GM19397 (cell line): ENCODE data around the gene MACROH2A1.

Source experiments
- ATAC-seq: cut with Tn5 transposase; IDR thresholded peaks from one replicate; pipeline ENCODE4 v1.9.1; 2021; ENCODE audit warnings: mild to moderate bottlenecking, moderate library complexity; ENCODE audit not compliant: unreplicated experiment

Gene MACROH2A1

GRCh38 chr5:135436951-135437418, 38.0 kb upstream of the MACROH2A1 start:
- no peak for ATAC-seq

- no peak for ATAC-seq
These were observed 36.7 kb upstream of the MACROH2A1 start for GRCh38 chr5:135435467-135436330.

DNA sequence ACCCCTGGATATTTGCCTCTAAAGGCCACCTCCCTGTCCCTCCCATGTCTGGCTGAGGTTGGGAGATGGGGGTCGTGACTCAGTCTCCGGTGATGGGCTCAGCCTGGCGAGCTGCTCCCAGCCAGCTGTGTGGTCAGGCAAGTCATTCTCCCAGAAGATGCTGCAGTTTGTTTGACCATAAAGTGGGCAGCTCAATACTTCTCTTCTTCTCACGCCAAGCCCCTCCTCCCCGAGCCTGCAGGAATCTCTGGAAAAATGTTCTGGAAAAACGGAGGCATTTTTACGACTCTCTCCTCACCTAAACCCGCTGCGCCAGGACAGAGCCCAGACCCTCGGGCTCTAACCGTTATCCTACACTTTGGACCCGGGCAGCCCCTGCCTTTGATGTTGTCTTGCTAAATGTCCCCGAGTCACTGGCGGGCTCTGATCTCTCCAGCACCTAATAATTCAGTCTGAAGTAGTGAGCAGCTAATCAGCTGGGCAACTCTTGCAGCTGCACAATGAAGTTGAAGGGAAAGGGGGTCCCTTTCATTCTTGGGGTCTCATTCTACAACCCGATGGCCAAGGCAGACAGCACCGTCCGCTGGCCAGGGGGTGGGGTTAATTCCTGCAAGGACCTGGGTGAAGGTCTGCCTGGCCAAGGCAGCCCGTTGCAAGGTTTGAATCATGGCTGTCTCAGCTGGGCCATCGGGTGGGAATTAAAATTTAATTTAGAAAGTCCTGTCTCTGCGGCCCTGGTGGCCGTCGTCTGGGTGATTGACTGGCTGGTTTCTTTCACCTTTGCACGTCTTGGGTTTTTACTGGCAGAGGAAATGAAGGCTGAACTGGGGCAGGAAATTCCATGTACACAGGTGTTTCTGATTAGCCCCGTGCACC, 35.8 kb upstream of the MACROH2A1 start:
- no peak for ATAC-seq

DNA sequence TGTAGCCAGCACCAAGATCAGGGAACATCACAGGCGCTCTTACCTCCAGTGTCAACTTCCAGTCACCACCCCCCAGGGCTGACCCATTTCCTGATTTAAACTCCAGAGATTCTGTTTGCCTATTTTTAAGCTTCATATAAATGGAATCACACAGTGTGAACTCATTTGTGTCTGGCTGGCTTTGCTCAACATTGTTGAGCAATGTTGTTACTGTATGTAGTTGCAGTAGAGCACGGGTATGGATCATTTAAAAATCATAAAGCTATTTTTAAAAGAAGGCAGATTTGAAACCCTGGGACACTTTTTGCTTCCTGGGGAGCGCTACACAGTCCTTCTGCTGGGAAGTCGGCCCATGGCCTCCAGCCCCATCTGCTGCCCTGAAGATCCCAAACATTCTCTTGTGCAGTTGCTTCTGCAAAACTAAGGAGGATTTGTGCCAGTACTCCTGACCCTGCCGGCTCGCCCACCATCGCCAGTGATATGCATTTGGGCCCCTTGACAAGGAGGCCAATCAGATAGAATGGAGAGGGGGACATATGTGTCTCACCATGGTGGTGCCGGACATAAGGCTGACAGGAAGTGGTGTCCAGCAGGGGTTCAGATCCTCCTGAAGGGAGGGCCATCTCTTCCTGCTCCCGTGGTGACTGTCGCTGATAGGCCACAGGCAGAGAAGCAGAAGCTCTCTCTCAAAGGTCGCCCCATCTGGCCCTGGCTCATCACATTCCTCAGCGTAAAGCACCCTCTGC, 34.8 kb upstream of the MACROH2A1 start:
- ATAC-seq: no peak

GRCh38 chr5:135432113-135432512, 33.1 kb upstream of the MACROH2A1 start:
- no peak for ATAC-seq

- no peak for ATAC-seq
These were observed 31.1 kb upstream of the MACROH2A1 start for GRCh38 chr5:135430135-135430437.

- ATAC-seq: no peak
These were observed 30.5 kb upstream of the MACROH2A1 start for GRCh38 chr5:135429301-135430134.

DNA sequence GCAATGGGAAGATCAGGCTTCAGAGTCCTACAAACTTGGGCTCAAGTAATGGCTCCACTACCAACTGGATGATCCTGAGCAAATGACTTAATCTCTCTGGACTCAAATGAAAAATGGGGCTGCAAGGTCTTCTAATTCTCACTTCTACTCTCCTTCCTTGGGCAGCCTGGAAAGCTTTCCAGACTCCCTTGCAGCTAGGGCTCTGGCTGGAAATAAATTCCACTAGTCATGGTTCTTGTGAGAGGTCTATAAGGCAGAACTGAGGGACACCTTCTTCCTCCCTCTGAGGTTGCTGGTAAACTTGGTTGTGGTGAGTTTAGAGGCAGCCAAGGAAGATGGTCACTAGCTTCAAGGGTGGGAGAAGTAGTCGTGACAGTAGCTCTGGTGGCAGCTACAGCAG, 29.6 kb upstream of the MACROH2A1 start:
- ATAC-seq: no peak

DNA sequence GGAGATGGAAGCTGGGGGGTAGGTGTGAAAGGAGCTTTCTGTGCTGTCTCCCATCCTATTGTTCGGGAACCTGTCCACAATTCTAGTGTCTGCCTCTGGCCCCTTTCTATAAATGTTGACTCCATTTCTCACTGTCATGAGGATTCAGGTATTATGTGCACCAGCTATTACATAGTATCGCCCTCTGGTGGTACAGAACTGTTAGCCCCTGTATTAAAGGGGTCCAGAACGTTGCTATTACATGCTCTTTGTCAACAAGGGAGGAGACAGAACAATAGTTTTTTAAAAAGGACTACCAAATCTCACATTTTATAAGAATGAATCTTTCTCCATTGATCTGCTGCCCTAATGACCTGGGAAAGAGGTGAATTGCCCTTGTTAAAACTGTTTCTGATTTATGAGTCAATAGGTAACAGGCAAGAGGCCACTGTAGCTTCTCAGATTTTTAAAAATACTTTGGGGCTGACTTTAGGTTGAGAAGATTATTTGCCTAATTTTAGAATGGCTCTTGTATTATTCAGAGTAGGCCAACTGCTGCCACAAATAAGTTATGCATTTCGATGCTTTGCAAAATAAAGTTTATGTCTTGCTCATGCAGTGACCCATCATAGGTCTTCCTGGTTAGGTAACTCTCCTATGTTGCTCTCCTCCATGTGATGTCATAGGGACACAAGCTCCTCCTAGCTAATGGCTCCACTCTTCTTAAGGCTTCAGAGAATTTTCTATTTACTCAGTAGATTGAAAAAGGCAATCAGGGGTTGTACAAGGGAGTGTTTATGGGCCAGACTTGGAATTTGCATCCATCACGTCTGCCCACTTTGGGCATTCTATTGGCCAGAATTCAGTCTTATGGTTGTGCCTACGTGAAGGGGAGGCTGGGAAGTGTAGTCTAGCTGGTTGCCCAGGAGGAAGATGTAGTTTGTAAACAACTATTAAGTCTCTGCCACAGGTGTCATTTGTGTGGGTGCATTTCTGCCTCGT, 27.4 kb upstream of the MACROH2A1 start:
- peak; percentile 69 for ATAC-seq

- ATAC-seq: no peak
These were observed 26.6 kb upstream of the MACROH2A1 start for GRCh38 chr5:135425641-135426040.

- no peak for ATAC-seq
These were observed 24.8 kb upstream of the MACROH2A1 start for GRCh38 chr5:135423846-135424168.

DNA sequence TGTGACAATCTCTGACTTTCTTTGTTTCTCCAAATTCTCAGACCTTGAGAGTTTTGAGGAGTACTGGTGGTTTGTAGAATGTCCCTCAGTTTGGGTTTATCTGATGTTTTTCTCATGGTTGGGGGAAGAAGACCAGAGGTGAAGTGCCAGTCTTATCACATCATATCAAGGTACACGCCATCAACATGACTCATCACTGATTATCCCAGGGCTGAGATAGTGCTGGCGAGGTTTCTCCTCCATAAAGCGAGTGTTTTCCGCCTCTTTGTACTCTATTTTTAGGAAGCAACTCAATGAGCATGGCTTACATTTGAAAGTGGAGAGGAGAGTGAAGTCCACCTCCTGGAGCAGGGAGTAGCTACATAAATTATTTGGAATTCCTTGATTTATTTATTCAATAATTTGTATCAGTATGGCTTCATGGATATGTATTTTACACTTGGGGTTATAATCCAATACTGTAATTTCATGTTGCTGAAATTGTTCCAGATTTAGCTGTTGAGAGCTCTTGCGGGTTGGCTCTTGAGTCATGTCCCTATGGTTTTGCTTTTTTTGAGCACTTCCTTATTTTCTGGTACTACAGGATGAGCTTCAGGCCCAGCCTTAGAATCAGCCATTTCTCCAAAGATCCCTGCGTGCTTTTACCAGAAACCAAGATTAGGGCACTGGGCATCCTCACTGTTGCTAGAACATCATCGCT, 24.3 kb upstream of the MACROH2A1 start:
- ATAC-seq: no peak

DNA sequence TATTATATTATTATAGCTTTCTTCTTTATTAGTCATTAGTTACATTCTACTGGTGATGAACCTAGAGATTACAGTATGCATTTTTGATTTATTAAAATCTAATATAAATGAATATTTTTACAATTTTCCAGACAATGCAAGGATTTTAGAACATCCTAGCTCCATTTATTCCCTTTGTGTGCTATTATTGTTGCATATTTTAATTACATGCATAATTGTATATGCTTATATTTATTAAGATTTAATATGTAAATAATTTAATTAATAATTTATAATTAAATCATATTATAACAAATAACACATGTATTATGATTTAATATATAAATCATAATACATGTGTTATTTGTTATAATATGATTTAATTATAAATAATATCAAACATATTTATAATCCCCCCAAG, 23.4 kb upstream of the MACROH2A1 start:
- ATAC-seq: no peak

DNA sequence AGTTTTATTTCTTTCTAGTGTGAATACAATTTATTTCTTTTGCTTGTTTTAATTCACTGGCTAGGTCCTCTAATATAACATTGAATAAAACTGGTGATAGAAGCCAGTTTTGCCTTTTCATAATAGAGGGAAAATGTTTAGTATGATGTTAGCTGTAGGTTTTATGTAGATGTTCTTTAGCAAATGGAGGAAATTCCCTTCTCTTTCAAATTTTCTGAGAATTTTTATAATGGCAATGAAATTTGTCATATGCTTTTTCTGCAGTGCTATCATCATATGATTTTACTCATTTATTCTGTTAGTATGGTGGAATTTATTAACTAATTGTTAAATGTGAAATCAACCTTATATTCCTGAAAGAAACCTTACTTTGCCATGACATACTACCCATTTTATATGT, 18.1 kb upstream of the MACROH2A1 start:
- no peak for ATAC-seq

- no peak for ATAC-seq
These were observed 6.1 kb upstream of the MACROH2A1 start for GRCh38 chr5:135405082-135405481.

- no peak for ATAC-seq
These were observed 3.0 kb upstream of the MACROH2A1 start for GRCh38 chr5:135402031-135402430.

DNA sequence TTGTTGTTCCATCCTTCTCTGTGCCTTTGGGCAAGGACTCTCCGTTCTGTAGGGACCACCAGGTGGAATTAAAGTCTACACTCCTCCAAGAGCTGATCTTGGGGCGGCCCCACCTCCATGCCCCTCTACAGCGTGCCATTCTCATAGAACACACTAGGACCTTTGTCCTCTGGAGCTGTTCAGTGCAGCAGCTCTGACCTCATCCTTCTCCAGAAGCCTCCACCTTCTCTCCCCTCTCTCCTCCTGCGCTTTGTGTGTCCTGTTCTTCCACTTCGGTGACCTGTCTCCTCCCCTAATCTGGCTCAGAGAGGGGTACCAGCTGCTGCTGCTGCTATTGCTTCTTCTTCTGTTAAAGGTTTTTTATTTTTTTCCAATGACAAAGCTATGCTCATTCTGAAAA, 1.8 kb upstream of the MACROH2A1 start:
- no peak for ATAC-seq

GRCh38 chr5:135399794-135400542, 937 bp upstream of the MACROH2A1 start:
- no peak for ATAC-seq
